MCF 10A (cell line): ENCODE measurements around the gene ALDH3B2. TPM values are rescaled to one million over a fixed set of nuclear protein-coding genes. Genes with fewer than 3 reads are reported as not detected.
"Not testable (repeated sequence)": the region's sequence is repeated elsewhere in the genome, so short reads cannot be mapped to it uniquely, and the experiment has no call there.

ENCODE experiments used
- BruUV-seq: library from RNA; stranded (reverse); fragments of 400-500 nt; replicated peaks from 2 replicates; lab custom pipeline; 2021; lab: Mats Ljungman, UMichigan
- CTCF ChIA-PET: fragments of 300-600 bp; sonication (Branson Sonifier 250); formaldehyde crosslinking; extraction: SDS; loops from one replicate; lab custom pipeline; 2021; ENCODE audit warnings: antibody characterized with exemption, inconsistent platforms; lab: Yijun Ruan, JAX
- POLR2A ChIA-PET: fragments of 300-600, 350-650 bp; sonication (Branson Sonifier 250); formaldehyde crosslinking; extraction: SDS; loops from one replicate; lab custom pipeline; 2020; ENCODE audit warnings: antibody characterized with exemption, inconsistent platforms; lab: Yijun Ruan, JAX
- DNase-seq: peaks from one replicate; pipeline ENCODE4 v3.0.0-alpha.2; 2018; ENCODE audit not compliant: unreplicated experiment
- H3K27ac Mint-ChIP-seq: one replicate; pipeline ENCODE4 v1.8.0; 2022; ENCODE audit warnings: mild to moderate bottlenecking, low read depth, mixed read lengths; ENCODE audit not compliant: unreplicated experiment
- H3K27me3 Mint-ChIP-seq: one replicate; pipeline ENCODE4 v1.8.0; 2022; ENCODE audit warnings: mixed read lengths; ENCODE audit not compliant: insufficient read depth, unreplicated experiment
- H3K36me3 Mint-ChIP-seq: one replicate; pipeline ENCODE4 v1.8.0; 2022; ENCODE audit warnings: mild to moderate bottlenecking, moderate library complexity, mixed read lengths; ENCODE audit not compliant: insufficient read depth, unreplicated experiment
- H3K4me1 Mint-ChIP-seq: one replicate; pipeline ENCODE4 v1.8.0; 2022; ENCODE audit warnings: mixed read lengths; ENCODE audit not compliant: insufficient read depth, unreplicated experiment
- H3K4me3 Mint-ChIP-seq: one replicate; pipeline ENCODE4 v1.8.0; 2022; ENCODE audit warnings: mild to moderate bottlenecking, moderate library complexity, mixed read lengths; ENCODE audit not compliant: unreplicated experiment
- H3K9me3 Mint-ChIP-seq: one replicate; pipeline ENCODE4 v1.8.0; 2022; ENCODE audit warnings: mixed read lengths; ENCODE audit not compliant: unreplicated experiment
- intact Hi-C: fragments of 100-400 bp; cut with micrococcal nuclease; formaldehyde crosslinking; loops from 2 replicates; pipeline ENCODE4 v1.14.1; 2022
- total RNA-seq: library from RNA; stranded (reverse); gene quantifications from 2 replicates; pipeline ENCODE4 v1.2.3, GENCODE V29; 2022
- TF ChIP-seq, protein P1 (sequence below): fragments of 200-600 bp; IDR thresholded peaks from one replicate; pipeline ENCODE4 v1.8.0; 2022; ENCODE audit warnings: antibody characterized with exemption, mild to moderate bottlenecking; ENCODE audit not compliant: unreplicated experiment

Gene ALDH3B2
- total RNA-seq, 1 experiment from 2014 or later, result not detected

DNA sequence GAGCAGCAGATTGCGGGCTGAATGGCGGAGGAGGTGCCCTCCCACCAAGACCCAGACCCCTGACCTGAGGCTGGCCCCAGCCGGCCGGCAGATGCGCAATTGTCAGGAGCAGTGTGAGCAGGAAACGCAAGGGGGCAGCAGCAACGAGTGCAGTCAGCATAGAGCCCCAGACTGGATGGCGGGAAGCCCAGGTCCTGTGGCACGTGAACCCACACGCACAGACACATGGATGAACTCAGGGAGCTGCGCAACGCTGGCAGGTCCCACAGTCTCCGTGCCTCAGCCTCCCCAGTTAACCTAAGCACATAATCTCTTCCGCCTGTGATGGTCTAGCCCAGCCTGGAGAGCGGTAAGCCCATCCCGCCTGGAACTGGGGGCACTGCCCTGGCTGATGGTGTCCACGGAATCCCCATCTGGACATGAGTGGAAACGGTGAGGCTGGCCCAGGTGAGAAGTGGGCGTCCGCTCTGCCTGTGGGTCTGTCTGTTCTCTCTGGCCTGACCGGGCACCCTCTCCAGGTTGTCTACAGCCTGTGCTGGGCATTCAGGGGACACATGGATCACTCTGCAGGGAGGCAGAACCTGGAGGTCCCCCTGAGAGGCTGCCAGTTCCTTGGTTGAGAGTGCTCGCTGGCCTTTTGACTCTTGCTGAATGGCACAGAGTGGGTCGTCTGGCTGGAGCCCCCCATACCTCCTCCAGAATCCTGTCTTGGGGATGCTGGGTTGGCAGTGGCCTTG is 34.2 kb downstream of the ALDH3B2 start:
- DNase-seq, result peak; percentile 66
- Mint-ChIP-seq H3K4me1 (no peaks in the 10 kb centered on the region), H3K4me3 (no peak overlapping the region), H3K27ac (no peak overlapping the region), H3K27me3 (no peaks in the 10 kb centered on the region), H3K36me3 (no peaks in the 10 kb centered on the region), H3K9me3 (no peaks in the 10 kb centered on the region)
- no TSS peak for BruUV-seq
- CTCF ChIA-PET, result interaction anchor here (0.5 to 1.2 kb wide), 5 partner anchors 18 to 1071 kb away, joined by 3 to 4 read pairs (median 3); no protein-coding TSS in a partner anchor
- POLR2A ChIA-PET, result no interaction called here
- intact Hi-C loops, result loop anchor here (1.0 kb wide), 1 partner anchor 19 kb away; no protein-coding TSS in a partner anchor
- TF ChIP-seq, protein P1, sequence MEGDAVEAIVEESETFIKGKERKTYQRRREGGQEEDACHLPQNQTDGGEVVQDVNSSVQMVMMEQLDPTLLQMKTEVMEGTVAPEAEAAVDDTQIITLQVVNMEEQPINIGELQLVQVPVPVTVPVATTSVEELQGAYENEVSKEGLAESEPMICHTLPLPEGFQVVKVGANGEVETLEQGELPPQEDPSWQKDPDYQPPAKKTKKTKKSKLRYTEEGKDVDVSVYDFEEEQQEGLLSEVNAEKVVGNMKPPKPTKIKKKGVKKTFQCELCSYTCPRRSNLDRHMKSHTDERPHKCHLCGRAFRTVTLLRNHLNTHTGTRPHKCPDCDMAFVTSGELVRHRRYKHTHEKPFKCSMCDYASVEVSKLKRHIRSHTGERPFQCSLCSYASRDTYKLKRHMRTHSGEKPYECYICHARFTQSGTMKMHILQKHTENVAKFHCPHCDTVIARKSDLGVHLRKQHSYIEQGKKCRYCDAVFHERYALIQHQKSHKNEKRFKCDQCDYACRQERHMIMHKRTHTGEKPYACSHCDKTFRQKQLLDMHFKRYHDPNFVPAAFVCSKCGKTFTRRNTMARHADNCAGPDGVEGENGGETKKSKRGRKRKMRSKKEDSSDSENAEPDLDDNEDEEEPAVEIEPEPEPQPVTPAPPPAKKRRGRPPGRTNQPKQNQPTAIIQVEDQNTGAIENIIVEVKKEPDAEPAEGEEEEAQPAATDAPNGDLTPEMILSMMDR, result peak; percentile 68

DNA sequence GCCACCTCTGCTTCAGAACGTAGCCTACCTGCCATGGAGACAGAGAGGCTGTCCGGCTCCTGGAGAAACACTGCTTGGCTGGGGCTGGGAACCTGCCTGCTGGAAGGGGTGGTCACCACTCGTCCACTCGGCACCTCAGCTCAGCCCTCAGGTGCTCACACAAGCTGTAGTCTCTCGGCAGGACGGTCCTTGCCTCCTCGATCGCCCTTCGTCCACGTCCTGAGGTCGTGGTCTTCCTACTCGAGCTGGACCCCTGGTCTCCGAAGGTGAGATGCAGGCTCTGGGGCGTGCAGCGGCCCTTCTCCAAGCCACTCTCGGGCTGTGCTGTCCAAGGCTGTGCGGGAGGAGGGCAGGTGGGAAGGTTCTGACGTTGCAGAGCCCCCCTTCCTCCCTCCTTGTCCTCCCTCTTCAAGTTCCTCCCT is 35.0 kb downstream of the ALDH3B2 start, which contains the start of gene TBX10:
TBX10 (minus strand) TSS at position 326 of the 422 bp plus-strand sequence; CDS start at position 35, 291 bp downstream.
- Mint-ChIP-seq H3K36me3 (no peaks in the 10 kb centered on the region), H3K27ac (no peak within 1 kb of the TSS), H3K4me1 (no peaks in the 10 kb centered on the region), H3K9me3 (no peaks in the 10 kb centered on the region), H3K4me3 (no peak within 1 kb of the TSS), H3K27me3 (no peaks in the 10 kb centered on the region)
- TF ChIP-seq, protein P1, result no peak
- POLR2A ChIA-PET, result interaction anchor here (0.7 kb wide), 1 partner anchor 11 kb away, joined by 3 read pairs; no protein-coding TSS in a partner anchor
- CTCF ChIA-PET, result interaction anchor here (0.6 to 1.2 kb wide), 7 partner anchors 18 to 1072 kb away, joined by 3 to 5 read pairs (median 3); no protein-coding TSS in a partner anchor
- intact Hi-C loops, result no loop called here
- no TSS peak for BruUV-seq
- DNase-seq, result no peak

DNA sequence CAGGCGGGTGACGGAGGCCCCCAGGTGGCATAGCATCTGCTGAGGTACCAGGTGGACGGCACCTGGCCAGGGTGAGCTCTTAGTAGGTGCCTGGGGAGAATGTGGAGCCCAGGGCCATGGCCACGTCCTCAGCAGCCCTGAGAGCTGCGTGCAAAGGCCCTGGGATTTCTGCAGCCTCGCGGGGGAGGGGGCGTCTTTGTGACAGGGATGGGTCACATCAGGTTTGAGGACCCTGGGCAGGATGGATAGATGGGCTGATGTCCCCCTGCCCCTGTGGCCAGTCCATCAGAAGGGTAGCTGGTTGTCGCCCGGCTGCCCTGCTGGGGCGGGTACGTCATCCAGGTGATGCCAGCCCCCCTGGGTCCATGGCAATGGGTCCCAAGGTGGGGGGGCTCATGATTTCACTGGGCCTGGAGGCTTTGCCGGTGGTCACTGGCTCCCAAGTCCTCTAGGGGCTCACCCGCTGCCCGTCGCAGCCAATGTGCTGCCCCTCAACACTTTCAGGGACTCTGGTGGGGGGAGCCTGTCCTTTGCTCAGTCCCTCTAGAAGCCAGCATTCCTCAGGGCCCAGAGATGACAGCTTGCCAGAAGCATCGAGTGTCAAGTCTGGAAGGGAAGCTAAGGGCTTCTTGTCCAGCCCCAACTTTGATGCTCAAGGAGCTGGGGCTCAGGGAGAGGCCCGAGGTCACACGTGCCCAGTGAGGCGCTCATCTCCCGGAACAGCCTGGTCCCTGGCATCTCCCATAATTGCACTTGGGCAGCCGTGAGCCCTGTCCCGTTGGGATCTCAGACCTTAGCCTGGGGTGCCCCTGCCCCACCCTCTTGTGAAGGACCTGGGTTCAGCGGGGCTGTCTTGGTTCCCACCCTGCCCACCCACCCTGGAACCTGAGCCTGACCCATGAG is 35.6 kb downstream of the ALDH3B2 start:
- Mint-ChIP-seq H3K4me1 (no peaks in the 10 kb centered on the region), H3K36me3 (no peaks in the 10 kb centered on the region), H3K4me3 (no peak overlapping the region), H3K27me3 (no peaks in the 10 kb centered on the region), H3K9me3 (no peaks in the 10 kb centered on the region), H3K27ac (no peak overlapping the region)
- BruUV-seq, result no TSS peak
- TF ChIP-seq, protein P1, result no peak
- intact Hi-C loops, result no loop called here
- ChIA-PET POLR2A (interaction anchor here (0.7 kb wide), 2 partner anchors 10 kb away, joined by 3 read pairs; no protein-coding TSS in a partner anchor), CTCF (interaction anchor here (0.6 to 1.2 kb wide), 7 partner anchors 9 to 326 kb away, joined by 3 to 5 read pairs (median 3); partner anchors contain the start of gene NUDT8)
- no peak for DNase-seq

DNA sequence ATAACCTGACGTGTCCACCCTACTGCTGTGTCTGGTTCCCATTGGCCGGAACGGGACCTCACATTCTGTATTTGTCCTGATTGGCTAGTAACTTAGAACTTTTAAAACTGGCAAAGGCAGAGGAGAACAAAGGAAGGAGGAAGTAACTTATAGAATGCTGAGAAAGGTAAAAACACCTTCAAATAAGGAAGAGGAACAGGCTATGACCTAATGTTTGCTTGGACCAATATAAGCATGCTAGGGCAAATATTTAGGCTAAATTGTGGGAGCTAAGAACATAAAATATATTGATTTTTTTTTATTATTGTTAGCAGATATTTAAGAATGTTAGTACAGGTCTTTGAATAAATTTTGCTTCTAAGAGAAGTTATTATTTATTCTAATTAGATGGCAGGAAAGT is 37.0 kb downstream of the ALDH3B2 start:
- H3K27ac Mint-ChIP-seq, intact Hi-C loops, DNase-seq, H3K36me3 Mint-ChIP-seq, H3K27me3 Mint-ChIP-seq, H3K4me3 Mint-ChIP-seq, H3K9me3 Mint-ChIP-seq, BruUV-seq, POLR2A ChIA-PET, H3K4me1 Mint-ChIP-seq: not testable (repeated sequence)
- CTCF ChIA-PET, result interaction anchor here (0.6 kb wide), 1 partner anchor 44 kb away, joined by 3 read pairs; no protein-coding TSS in a partner anchor
